GM18526 (cell line): Measurements from ENCODE around the gene SLC43A2.

ENCODE experiments used
- POLR2A ChIP-seq: IDR thresholded peaks from 3 replicates; pipeline ENCODE4 v1.6.1; 2011; ENCODE audit not compliant: insufficient read length; ENCODE audit errors: extremely low read depth

Gene SLC43A2

GRCh38 chr17:1608676-1609075 is 20.0 kb downstream of the SLC43A2 start:
- TF ChIP-seq POLR2A, result no peak

GRCh38 chr17:1607971-1608320 is 20.7 kb downstream of the SLC43A2 start:
- TF ChIP-seq POLR2A, result no peak

- peak; percentile 53 for TF ChIP-seq POLR2A
Measured at GRCh38 chr17:1606352-1606985, 22.2 kb downstream of the SLC43A2 start.

GRCh38 chr17:1605681-1606351 is 22.8 kb downstream of the SLC43A2 start:
- no peak for TF ChIP-seq POLR2A

GRCh38 chr17:1604831-1605528 is 23.7 kb downstream of the SLC43A2 start:
- TF ChIP-seq POLR2A, result no peak

GRCh38 chr17:1601571-1601970 is 27.1 kb downstream of the SLC43A2 start:
- no peak for TF ChIP-seq POLR2A

GRCh38 chr17:1598399-1599095 is 30.1 kb downstream of the SLC43A2 start:
- no peak for TF ChIP-seq POLR2A

- TF ChIP-seq POLR2A, result no peak
Measured at GRCh38 chr17:1597861-1598342, 30.7 kb downstream of the SLC43A2 start.

GRCh38 chr17:1593630-1593931 is 35.1 kb downstream of the SLC43A2 start:
- TF ChIP-seq POLR2A, result no peak

GRCh38 chr17:1592751-1593629 is 35.6 kb downstream of the SLC43A2 start:
- no peak for TF ChIP-seq POLR2A

- TF ChIP-seq POLR2A, result no peak
Measured at GRCh38 chr17:1591474-1592090, 37.1 kb downstream of the SLC43A2 start.

GRCh38 chr17:1590747-1591473 is 37.7 kb downstream of the SLC43A2 start:
- no peak for TF ChIP-seq POLR2A

GRCh38 chr17:1590029-1590746 is 38.4 kb downstream of the SLC43A2 start:
- TF ChIP-seq POLR2A, result no peak

- TF ChIP-seq POLR2A, result no peak
Measured at GRCh38 chr17:1588821-1589585, 39.6 kb downstream of the SLC43A2 start.
